ENCODE results near the gene RPS6KA2.

The RPS6KA2 gene

GRCh38 chr6:166567107-166567506 is 59.9 kb downstream of the RPS6KA2 start:
- H3K23ac ChIP-seq (ENCODE audit: low read length) = no peak overlapping the region

DNA sequence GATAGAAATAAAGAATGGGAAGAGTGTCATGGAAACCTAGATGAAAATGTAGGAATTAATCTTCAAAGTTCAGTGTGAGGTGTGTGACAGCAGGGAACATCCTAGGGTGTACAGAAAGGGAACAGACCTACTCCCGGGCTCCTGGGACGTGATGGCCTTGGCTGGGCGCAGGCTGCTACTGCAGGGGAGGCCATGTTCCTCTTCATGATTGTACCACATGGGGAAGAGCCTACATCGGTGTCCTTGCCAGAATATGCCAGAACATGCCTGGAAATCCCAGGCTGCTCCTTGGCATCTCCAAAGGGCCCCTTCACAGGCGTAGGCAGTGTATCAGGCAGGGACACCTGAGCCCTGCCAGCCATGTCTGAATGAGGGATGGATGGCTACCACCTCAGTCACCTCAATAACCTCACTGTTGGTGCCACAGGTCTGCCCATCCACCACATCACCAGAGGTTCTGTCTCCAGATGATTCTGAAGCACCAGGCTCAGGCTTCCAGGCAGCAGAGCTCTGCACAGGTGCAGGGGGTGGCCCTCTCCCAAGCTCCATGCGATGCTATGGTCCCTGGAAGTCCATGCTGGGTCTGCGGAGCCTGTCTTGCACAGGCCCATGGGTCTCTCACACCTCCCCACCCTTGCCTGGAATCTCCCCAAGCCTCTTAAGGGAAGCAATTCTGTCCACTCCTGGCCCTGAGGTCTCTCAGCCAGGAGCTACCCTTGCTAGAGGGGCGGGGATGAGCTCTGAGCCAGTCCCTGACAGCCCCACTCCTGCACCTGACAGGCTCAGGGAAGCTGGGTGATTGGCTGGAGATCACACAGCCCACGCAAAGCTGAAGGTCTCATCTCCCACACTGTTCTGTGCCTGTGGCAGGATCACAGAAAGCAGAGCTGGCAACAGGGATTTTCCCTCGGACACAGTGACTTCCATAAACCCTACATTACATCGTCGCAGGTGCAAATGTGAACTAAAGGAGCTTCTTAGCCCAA is 60.7 kb downstream of the RPS6KA2 start:
- DNase-seq = no peak
- Histone ChIP-seq H2BK5ac (ENCODE audit: low read depth, low read length, poor library complexity) (no peak overlapping the region), H3K18ac (ENCODE audit: low read length) (no peak overlapping the region), H3K4me2 (ENCODE audit: low read length) (no peak overlapping the region), H3K14ac (ENCODE audit: low read length) (no peak overlapping the region), H3K9me3 (ENCODE audit: insufficient read depth, low read depth, low read length) (no peaks in the 10 kb centered on the region), H2BK120ac (ENCODE audit: insufficient read depth, low read length, poor library complexity) (no peak overlapping the region), H2AK5ac (ENCODE audit: low read length) (no peak overlapping the region), H3K4me3 (ENCODE audit: low read depth, low read length) (no peak overlapping the region), H3K27me3 (ENCODE audit: insufficient read depth, low read length) (no peaks in the 10 kb centered on the region), H4K8ac (ENCODE audit: low read depth, low read length) (no peak overlapping the region), H3K27ac (ENCODE audit: low read depth, low read length) (no peak overlapping the region), H4K12ac (ENCODE audit: low read depth, low read length) (no peak overlapping the region), H3K4me1 (ENCODE audit: control insufficient read depth in 1 of 2, insufficient read depth in 2 of 2, low read length in 2 of 2) (peaks cover 0 to 4% of the 10 kb centered on the region in 2 experiments), H2AFZ (ENCODE audit: insufficient read depth, low read length, poor library complexity) (no peak overlapping the region), H3K36me3 (ENCODE audit: control insufficient read depth in 1 of 2, insufficient read depth in 2 of 2, low read length in 2 of 2) (peaks cover 0 to 3% of the 10 kb centered on the region in 2 experiments), H3K79me2 (ENCODE audit: control insufficient read depth, insufficient read depth, low read length, poor library complexity) (no peaks in the 10 kb centered on the region), H3K4ac (ENCODE audit: low read depth, low read length) (no peak overlapping the region), H3K23ac (ENCODE audit: low read length) (no peak overlapping the region), H3K79me1 (ENCODE audit: low read length) (no peaks in the 10 kb centered on the region), H2BK12ac (ENCODE audit: low read length) (no peak overlapping the region), H4K91ac (ENCODE audit: low read depth, low read length) (no peak overlapping the region), H3K9ac (ENCODE audit: low read length) (no peak overlapping the region)
- WGBS (ENCODE audit: extremely low coverage, insufficient coverage, insufficient read length) = no CpG with 5 or more reads among the region's 12 CpGs

More at GRCh38 chr6:166567107-166567506, 59.9 kb downstream of the RPS6KA2 start:
- no peak overlapping the region for H4K12ac ChIP-seq (ENCODE audit: low read depth, low read length)
- no peaks in the 10 kb centered on the region for H3K79me1 ChIP-seq (ENCODE audit: low read length)
- no peak overlapping the region for H2BK5ac ChIP-seq (ENCODE audit: low read depth, low read length, poor library complexity)
- no peak overlapping the region for H3K4me2 ChIP-seq (ENCODE audit: low read length)
- no peak overlapping the region for H2BK120ac ChIP-seq (ENCODE audit: insufficient read depth, low read length, poor library complexity)
- H3K4ac ChIP-seq (ENCODE audit: low read depth, low read length) = no peak overlapping the region
- H2AK5ac ChIP-seq (ENCODE audit: low read length) = no peak overlapping the region
- H3K18ac ChIP-seq (ENCODE audit: low read length) = no peak overlapping the region
- H3K27me3 ChIP-seq (ENCODE audit: insufficient read depth, low read length) = no peaks in the 10 kb centered on the region
- no peak overlapping the region for H2AFZ ChIP-seq (ENCODE audit: insufficient read depth, low read length, poor library complexity)
- no peak overlapping the region for H3K9ac ChIP-seq (ENCODE audit: low read length)
- no peak overlapping the region for H3K14ac ChIP-seq (ENCODE audit: low read length)
- no peak overlapping the region for H2BK12ac ChIP-seq (ENCODE audit: low read length)
- H3K9me3 ChIP-seq (ENCODE audit: insufficient read depth, low read depth, low read length) = no peaks in the 10 kb centered on the region
- H3K79me2 ChIP-seq (ENCODE audit: control insufficient read depth, insufficient read depth, low read length, poor library complexity) = no peaks in the 10 kb centered on the region
- H3K4me1 ChIP-seq (ENCODE audit: control insufficient read depth in 1 of 2, insufficient read depth in 2 of 2, low read length in 2 of 2) = peaks cover 0 to 4% of the 10 kb centered on the region in 2 experiments
- DNase-seq = no peak
- WGBS (ENCODE audit: extremely low coverage, insufficient coverage, insufficient read length) = no CpG with 5 or more reads among the region's 8 CpGs
- no peak overlapping the region for H4K8ac ChIP-seq (ENCODE audit: low read depth, low read length)
- no peak overlapping the region for H3K27ac ChIP-seq (ENCODE audit: low read depth, low read length)
- H3K4me3 ChIP-seq (ENCODE audit: low read depth, low read length) = no peak overlapping the region
- peaks cover 0 to 3% of the 10 kb centered on the region in 2 experiments for H3K36me3 ChIP-seq (ENCODE audit: control insufficient read depth in 1 of 2, insufficient read depth in 2 of 2, low read length in 2 of 2)
- no peak overlapping the region for H4K91ac ChIP-seq (ENCODE audit: low read depth, low read length)

DNA sequence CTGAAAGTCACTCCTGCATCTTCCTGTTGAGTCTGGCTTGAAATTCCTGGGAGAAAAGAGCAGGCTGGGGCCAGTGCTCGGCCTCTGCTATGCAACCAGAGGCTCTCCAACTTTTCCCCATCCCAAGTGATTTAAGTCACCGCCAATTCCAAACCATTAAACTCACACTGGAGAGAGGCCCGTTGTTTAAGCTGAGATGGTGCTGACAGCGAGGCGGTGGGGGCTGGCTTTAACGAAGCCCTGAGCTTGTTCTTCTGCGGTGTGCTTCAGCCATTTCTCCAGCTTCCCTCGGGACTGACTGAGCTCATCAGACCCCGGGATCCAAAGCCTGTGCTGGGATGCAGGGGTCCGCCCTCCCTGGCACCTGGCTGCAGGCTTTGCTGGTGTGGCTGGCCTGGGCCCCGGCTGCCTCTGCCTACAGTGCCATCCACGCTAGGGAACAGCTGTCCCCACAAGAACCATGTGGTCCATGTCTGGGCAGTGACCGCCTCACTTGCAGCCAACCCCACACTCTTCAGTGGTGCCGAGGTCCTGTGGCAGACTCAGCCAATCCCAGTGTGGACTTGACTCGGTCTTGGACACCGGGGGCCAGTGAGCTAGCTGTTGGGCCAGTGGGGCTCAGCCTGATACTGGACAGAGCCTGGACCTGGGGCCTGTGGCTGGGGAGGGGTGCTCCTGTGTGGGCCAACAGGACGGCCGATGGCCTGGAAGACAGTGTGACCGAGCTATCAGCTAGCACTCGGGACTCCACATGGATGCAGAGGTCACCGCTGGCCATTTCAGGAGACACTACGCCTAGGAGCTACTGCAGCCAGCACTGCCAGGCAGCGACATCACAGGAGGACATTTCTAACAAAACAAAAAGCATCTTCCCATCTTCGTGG is 61.7 kb downstream of the RPS6KA2 start:
- Histone ChIP-seq H3K9ac (ENCODE audit: low read length) (no peak overlapping the region), H4K12ac (ENCODE audit: low read depth, low read length) (no peak overlapping the region), H2BK12ac (ENCODE audit: low read length) (no peak overlapping the region), H2AK5ac (ENCODE audit: low read length) (no peak overlapping the region), H2AFZ (ENCODE audit: insufficient read depth, low read length, poor library complexity) (no peak overlapping the region), H3K79me1 (ENCODE audit: low read length) (no peaks in the 10 kb centered on the region), H3K23ac (ENCODE audit: low read length) (no peak overlapping the region), H3K4me2 (ENCODE audit: low read length) (no peak overlapping the region), H3K4me1 (ENCODE audit: control insufficient read depth in 1 of 2, insufficient read depth in 2 of 2, low read length in 2 of 2) (peaks cover 0 to 4% of the 10 kb centered on the region in 2 experiments), H3K79me2 (ENCODE audit: control insufficient read depth, insufficient read depth, low read length, poor library complexity) (no peaks in the 10 kb centered on the region), H3K27ac (ENCODE audit: low read depth, low read length) (no peak overlapping the region), H3K4me3 (ENCODE audit: low read depth, low read length) (no peak overlapping the region), H2BK5ac (ENCODE audit: low read depth, low read length, poor library complexity) (no peak overlapping the region), H3K14ac (ENCODE audit: low read length) (no peak overlapping the region), H3K4ac (ENCODE audit: low read depth, low read length) (no peak overlapping the region), H4K8ac (ENCODE audit: low read depth, low read length) (no peak overlapping the region), H3K9me3 (ENCODE audit: insufficient read depth, low read depth, low read length) (no peaks in the 10 kb centered on the region), H3K36me3 (ENCODE audit: control insufficient read depth in 1 of 2, insufficient read depth in 2 of 2, low read length in 2 of 2) (peaks cover 0 to 3% of the 10 kb centered on the region in 2 experiments), H4K91ac (ENCODE audit: low read depth, low read length) (no peak overlapping the region), H2BK120ac (ENCODE audit: insufficient read depth, low read length, poor library complexity) (no peak overlapping the region), H3K18ac (ENCODE audit: low read length) (no peak overlapping the region), H3K27me3 (ENCODE audit: insufficient read depth, low read length) (no peaks in the 10 kb centered on the region)
- DNase-seq = no peak
- WGBS (ENCODE audit: extremely low coverage, insufficient coverage, insufficient read length) = no CpG with 5 or more reads among the region's 24 CpGs

DNA sequence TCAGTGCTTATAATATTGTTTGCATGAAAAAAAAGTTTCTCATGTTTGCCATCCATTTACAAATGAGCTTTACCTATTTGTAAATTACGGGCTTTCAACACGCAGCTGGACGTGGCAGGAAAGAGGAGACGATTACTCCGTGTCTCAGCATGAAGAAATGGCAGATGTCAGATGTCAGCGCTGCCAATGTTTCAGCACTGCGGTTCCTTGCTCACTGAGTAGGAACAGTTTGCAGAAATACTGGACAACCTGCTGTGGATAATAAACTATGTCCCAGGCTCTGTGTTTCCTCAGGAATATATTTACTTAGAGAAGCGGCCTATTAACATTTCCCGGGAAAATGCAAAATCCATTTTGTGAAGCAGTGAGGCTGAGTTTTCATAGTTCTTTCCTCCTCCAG is 63.2 kb downstream of the RPS6KA2 start:
- H3K4me3 ChIP-seq (ENCODE audit: low read depth, low read length) = no peak overlapping the region
- H2BK12ac ChIP-seq (ENCODE audit: low read length) = no peak overlapping the region
- H3K79me2 ChIP-seq (ENCODE audit: control insufficient read depth, insufficient read depth, low read length, poor library complexity) = no peaks in the 10 kb centered on the region
- WGBS (ENCODE audit: extremely low coverage, insufficient coverage, insufficient read length) = no CpG with 5 or more reads among the region's 9 CpGs
- H3K27me3 ChIP-seq (ENCODE audit: insufficient read depth, low read length) = no peaks in the 10 kb centered on the region
- H2BK5ac ChIP-seq (ENCODE audit: low read depth, low read length, poor library complexity) = no peak overlapping the region
- no peak overlapping the region for H2AK5ac ChIP-seq (ENCODE audit: low read length)
- H4K8ac ChIP-seq (ENCODE audit: low read depth, low read length) = no peak overlapping the region
- H3K4ac ChIP-seq (ENCODE audit: low read depth, low read length) = no peak overlapping the region
- no peaks in the 10 kb centered on the region for H3K79me1 ChIP-seq (ENCODE audit: low read length)
- H3K23ac ChIP-seq (ENCODE audit: low read length) = no peak overlapping the region
- no peak overlapping the region for H2BK120ac ChIP-seq (ENCODE audit: insufficient read depth, low read length, poor library complexity)
- no peak overlapping the region for H2AFZ ChIP-seq (ENCODE audit: insufficient read depth, low read length, poor library complexity)
- no peak for DNase-seq
- H3K9ac ChIP-seq (ENCODE audit: low read length) = no peak overlapping the region
- no peak overlapping the region for H4K91ac ChIP-seq (ENCODE audit: low read depth, low read length)
- peaks cover 0 to 4% of the 10 kb centered on the region in 2 experiments for H3K4me1 ChIP-seq (ENCODE audit: control insufficient read depth in 1 of 2, insufficient read depth in 2 of 2, low read length in 2 of 2)
- H3K14ac ChIP-seq (ENCODE audit: low read length) = no peak overlapping the region
- H3K18ac ChIP-seq (ENCODE audit: low read length) = no peak overlapping the region
- H3K27ac ChIP-seq (ENCODE audit: low read depth, low read length) = no peak overlapping the region
- H3K9me3 ChIP-seq (ENCODE audit: insufficient read depth, low read depth, low read length) = peaks cover 2% of the 10 kb centered on the region
- H3K4me2 ChIP-seq (ENCODE audit: low read length) = no peak overlapping the region
- no peak overlapping the region for H4K12ac ChIP-seq (ENCODE audit: low read depth, low read length)
- H3K36me3 ChIP-seq (ENCODE audit: control insufficient read depth in 1 of 2, insufficient read depth in 2 of 2, low read length in 2 of 2) = peaks cover 1 to 3% of the 10 kb centered on the region in 2 experiments
